Progenitor cell of endocrine pancreas (in vitro differentiated cells): Measurements from ENCODE around the gene HNRNPH3. TPM values are rescaled to one million over a fixed set of nuclear protein-coding genes. Genes with fewer than 3 reads are reported as not detected.
A peak's percentile ranks its signal among the peaks of the same experiment; 100 is the strongest.

Experiments
- DNase-seq: peaks from one replicate; pipeline ENCODE4 v3.0.0; 2021; ENCODE audit warnings: low spot score; ENCODE audit not compliant: unreplicated experiment
- H3K27ac Mint-ChIP-seq: 2 replicates; pipeline ENCODE4 v1.8.0; 2021; ENCODE audit warnings: mild to moderate bottlenecking, moderate library complexity, mixed read lengths
- H3K27me3 Mint-ChIP-seq: 2 replicates; pipeline ENCODE4 v1.8.0; 2021; ENCODE audit warnings: mixed read lengths
- H3K36me3 Mint-ChIP-seq: 2 replicates; pipeline ENCODE4 v1.8.0; 2022; ENCODE audit warnings: mixed read lengths; ENCODE audit not compliant: insufficient read depth
- H3K4me1 Mint-ChIP-seq: 2 replicates; pipeline ENCODE4 v1.8.0; 2021; ENCODE audit warnings: low read depth, mixed read lengths
- H3K4me3 Mint-ChIP-seq: 2 replicates; pipeline ENCODE4 v1.8.0; 2021; ENCODE audit warnings: low read depth, mild to moderate bottlenecking, moderate library complexity, mixed read lengths
- H3K9me3 Mint-ChIP-seq: 2 replicates; pipeline ENCODE4 v1.8.0; 2021; ENCODE audit warnings: low read depth, mixed read lengths
- total RNA-seq: library from RNA; stranded (reverse); gene quantifications from 2 replicates; pipeline ENCODE4 v1.2.1, GENCODE V29; 2021
- TF ChIP-seq, protein P1 (sequence below): fragments of 200-600 bp; sonication (generic); IDR thresholded peaks from one replicate; pipeline ENCODE4 v1.5.0; 2021; ENCODE audit warnings: antibody characterized with exemption, mild to moderate bottlenecking; ENCODE audit not compliant: unreplicated experiment

The HNRNPH3 gene
- total RNA-seq, 1 donor from 2014 or later: 222 TPM

- Mint-ChIP-seq H3K36me3 (peaks cover 1% of the 10 kb centered on the region), H3K27ac (no peak overlapping the region), H3K4me3 (no peak overlapping the region), H3K4me1 (peaks cover 7% of the 10 kb centered on the region), H3K9me3 (no peaks in the 10 kb centered on the region), H3K27me3 (no peaks in the 10 kb centered on the region)
- DNase-seq: no peak
- TF ChIP-seq, protein P1, sequence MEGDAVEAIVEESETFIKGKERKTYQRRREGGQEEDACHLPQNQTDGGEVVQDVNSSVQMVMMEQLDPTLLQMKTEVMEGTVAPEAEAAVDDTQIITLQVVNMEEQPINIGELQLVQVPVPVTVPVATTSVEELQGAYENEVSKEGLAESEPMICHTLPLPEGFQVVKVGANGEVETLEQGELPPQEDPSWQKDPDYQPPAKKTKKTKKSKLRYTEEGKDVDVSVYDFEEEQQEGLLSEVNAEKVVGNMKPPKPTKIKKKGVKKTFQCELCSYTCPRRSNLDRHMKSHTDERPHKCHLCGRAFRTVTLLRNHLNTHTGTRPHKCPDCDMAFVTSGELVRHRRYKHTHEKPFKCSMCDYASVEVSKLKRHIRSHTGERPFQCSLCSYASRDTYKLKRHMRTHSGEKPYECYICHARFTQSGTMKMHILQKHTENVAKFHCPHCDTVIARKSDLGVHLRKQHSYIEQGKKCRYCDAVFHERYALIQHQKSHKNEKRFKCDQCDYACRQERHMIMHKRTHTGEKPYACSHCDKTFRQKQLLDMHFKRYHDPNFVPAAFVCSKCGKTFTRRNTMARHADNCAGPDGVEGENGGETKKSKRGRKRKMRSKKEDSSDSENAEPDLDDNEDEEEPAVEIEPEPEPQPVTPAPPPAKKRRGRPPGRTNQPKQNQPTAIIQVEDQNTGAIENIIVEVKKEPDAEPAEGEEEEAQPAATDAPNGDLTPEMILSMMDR: no peak
Observed at GRCh38 chr10:68327889-68328786, 3.7 kb upstream of the HNRNPH3 start.

DNA sequence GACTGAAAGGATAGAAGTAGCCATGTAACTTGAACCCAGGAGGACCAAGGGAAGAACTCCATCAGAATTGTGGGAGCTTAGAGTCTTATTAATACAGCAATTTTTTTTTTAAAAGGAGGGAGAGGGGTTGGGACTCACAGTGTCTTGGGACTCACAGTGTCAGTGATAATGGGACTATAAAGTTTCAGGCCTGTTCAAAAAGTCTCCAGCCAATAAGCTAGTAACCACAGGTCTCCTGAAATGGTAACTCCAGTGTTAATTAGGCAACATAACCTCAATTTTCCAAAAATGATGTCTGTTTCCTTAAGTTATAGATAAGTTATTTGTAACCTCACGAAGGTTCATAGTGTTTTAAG lies 2.4 kb upstream of the HNRNPH3 start:
- no peak for DNase-seq
- no peaks in the 10 kb centered on the region for H3K27me3 Mint-ChIP-seq
- TF ChIP-seq, protein P1: no peak
- peaks cover 12% of the 10 kb centered on the region for H3K4me1 Mint-ChIP-seq
- no peaks in the 10 kb centered on the region for H3K9me3 Mint-ChIP-seq
- H3K4me3 Mint-ChIP-seq: no peak overlapping the region
- H3K36me3 Mint-ChIP-seq: peaks cover 1% of the 10 kb centered on the region
- no peak overlapping the region for H3K27ac Mint-ChIP-seq

DNA sequence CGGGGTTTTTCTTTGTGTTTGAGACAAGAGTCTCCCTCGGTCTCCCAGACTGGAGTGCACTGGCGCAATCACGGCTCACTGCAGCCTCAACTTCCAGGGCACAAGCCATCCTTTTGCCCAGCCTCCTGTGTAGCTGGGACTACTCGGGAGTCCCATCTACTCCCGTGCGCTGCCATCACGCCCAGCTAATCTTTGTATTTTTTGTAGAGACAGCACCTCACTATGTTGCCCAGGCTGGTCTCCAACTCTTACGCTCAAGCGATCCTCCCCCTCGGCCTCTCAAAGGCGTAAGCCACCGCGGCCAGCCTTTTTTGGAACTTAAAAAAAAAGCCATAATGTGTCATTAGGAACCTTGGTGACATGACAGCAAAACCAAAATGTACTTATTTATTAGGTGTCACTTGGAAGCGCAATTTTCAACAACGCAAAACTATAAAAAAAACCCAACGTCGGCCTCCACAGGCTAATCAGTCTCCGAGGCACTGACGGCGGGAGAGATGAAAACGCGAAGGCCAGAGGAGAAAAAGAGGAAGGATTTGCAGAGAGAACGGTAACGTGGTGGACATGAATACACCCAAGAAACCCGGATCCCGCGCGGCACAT lies 911 bp upstream of the HNRNPH3 start:
- H3K27ac Mint-ChIP-seq: peak overlapping the region; percentile 100
- no peak for DNase-seq
- peaks cover 1% of the 10 kb centered on the region for H3K36me3 Mint-ChIP-seq
- TF ChIP-seq, protein P1: no peak
- peak overlapping the region; percentile 100 for H3K4me3 Mint-ChIP-seq
- peaks cover 25% of the 10 kb centered on the region for H3K4me1 Mint-ChIP-seq
- H3K27me3 Mint-ChIP-seq: no peaks in the 10 kb centered on the region
- no peaks in the 10 kb centered on the region for H3K9me3 Mint-ChIP-seq

DNA sequence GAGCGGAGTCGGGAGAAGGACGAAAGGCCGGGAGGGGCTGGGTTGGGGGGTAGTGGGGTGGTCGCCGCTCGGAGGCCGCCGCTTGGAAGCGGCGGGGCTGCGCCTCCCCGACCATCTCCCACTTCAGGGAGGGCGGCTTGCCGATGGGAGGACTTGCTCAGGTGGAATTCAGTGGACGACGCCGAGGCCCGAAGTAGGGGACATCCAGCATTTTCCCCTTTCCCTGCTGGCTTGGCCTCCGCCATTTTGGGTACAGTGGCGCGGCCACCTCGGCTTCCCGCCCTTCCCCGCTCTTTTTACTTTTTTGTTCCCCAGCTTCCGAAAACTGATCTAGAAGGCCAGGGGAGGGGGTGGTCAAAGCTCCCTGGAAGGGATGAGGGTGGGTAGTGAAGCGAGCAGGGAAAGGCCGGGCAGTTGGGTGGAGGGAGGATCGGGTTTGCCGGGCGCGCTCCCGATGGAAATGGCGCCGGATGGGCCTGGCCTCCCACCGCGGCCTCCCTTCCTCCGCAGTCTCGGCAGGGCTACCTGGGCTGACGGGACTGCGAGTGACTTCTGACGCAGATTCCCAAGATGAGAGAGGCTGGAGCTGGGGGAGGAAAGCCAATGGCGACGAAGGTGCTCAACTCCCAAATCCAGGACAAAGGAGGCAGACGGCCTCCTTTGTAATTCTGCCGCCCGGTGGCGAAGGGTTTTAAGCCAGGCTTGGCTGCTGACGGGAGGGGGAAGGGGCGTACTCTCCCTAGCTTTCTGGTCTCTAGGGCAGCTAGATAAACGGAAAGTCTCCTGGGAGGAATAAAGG lies 594 bp downstream of the HNRNPH3 start, which contains the start of gene PBLD:
Gene PBLD (minus strand): TSS at position 670 of the 799 bp plus-strand sequence. CDS start 26,084 bp downstream, outside the sequence.
- DNase-seq: peak; percentile 59
- TF ChIP-seq, protein P1: peak; percentile 51
- peak within 1 kb of the TSS; percentile 100 for H3K4me3 Mint-ChIP-seq
- no peaks in the 10 kb centered on the region for H3K9me3 Mint-ChIP-seq
- H3K4me1 Mint-ChIP-seq: peaks cover 37% of the 10 kb centered on the region
- H3K36me3 Mint-ChIP-seq: peaks cover 8% of the 10 kb centered on the region
- peak within 1 kb of the TSS; percentile 100 for H3K27ac Mint-ChIP-seq
- no peaks in the 10 kb centered on the region for H3K27me3 Mint-ChIP-seq

- Mint-ChIP-seq H3K4me3 (peak overlapping the region; percentile 100), H3K9me3 (no peaks in the 10 kb centered on the region), H3K4me1 (peaks cover 42% of the 10 kb centered on the region), H3K27me3 (no peaks in the 10 kb centered on the region), H3K27ac (peak overlapping the region; percentile 100), H3K36me3 (peaks cover 13% of the 10 kb centered on the region)
- TF ChIP-seq, protein P1: no peak
- DNase-seq: no peak
Observed at GRCh38 chr10:68333058-68333395, 1.2 kb downstream of the HNRNPH3 start.
